ENCODE measurements around the gene THSD4.
"Not testable (repeated sequence)": the region's sequence is repeated elsewhere in the genome, so short reads cannot be mapped to it uniquely, and the experiment has no call there.

Gene THSD4

GRCh38 chr15:71723344-71723743 is 608.1 kb downstream of the THSD4 start:
- DNase-seq (ENCODE audit: low spot score): no peak

GRCh38 chr15:71725207-71725955 is 610.1 kb downstream of the THSD4 start:
- DNase-seq (ENCODE audit: low spot score): not testable (repeated sequence)

- no peak for DNase-seq (ENCODE audit: low spot score)
Measured at GRCh38 chr15:71728881-71729280, 613.6 kb downstream of the THSD4 start.

GRCh38 chr15:71729319-71729718 is 614.0 kb downstream of the THSD4 start:
- DNase-seq (ENCODE audit: low spot score): no peak

GRCh38 chr15:71730277-71731144 is 615.2 kb downstream of the THSD4 start:
- DNase-seq (ENCODE audit: low spot score): peak; percentile 66

GRCh38 chr15:71732636-71733035 is 617.4 kb downstream of the THSD4 start:
- DNase-seq (ENCODE audit: low spot score): peak; percentile 57

- no peak for DNase-seq (ENCODE audit: low spot score)
Measured at GRCh38 chr15:71733122-71733521, 617.9 kb downstream of the THSD4 start.

GRCh38 chr15:71734709-71735384 is 619.6 kb downstream of the THSD4 start:
- no peak for DNase-seq (ENCODE audit: low spot score)

GRCh38 chr15:71735385-71735757 is 620.1 kb downstream of the THSD4 start:
- DNase-seq (ENCODE audit: low spot score): no peak

GRCh38 chr15:71736286-71736947 is 621.1 kb downstream of the THSD4 start:
- no peak for DNase-seq (ENCODE audit: low spot score)

GRCh38 chr15:71737761-71738160 is 622.5 kb downstream of the THSD4 start:
- DNase-seq (ENCODE audit: low spot score): no peak

GRCh38 chr15:71739355-71739754 is 624.1 kb downstream of the THSD4 start:
- no peak for DNase-seq (ENCODE audit: low spot score)

GRCh38 chr15:71742964-71743363 is 627.7 kb downstream of the THSD4 start:
- DNase-seq (ENCODE audit: low spot score): no peak

GRCh38 chr15:71743861-71744382 is 628.7 kb downstream of the THSD4 start:
- peak; percentile 62 for DNase-seq (ENCODE audit: low spot score)

GRCh38 chr15:71746719-71747118 is 631.4 kb downstream of the THSD4 start:
- DNase-seq (ENCODE audit: low spot score): no peak

- peak; percentile 96 for DNase-seq (ENCODE audit: low spot score)
Measured at GRCh38 chr15:71747128-71748083, 632.1 kb downstream of the THSD4 start.

GRCh38 chr15:71748293-71748718 is 633.0 kb downstream of the THSD4 start:
- DNase-seq (ENCODE audit: low spot score): peak; percentile 85

GRCh38 chr15:71749500-71749899 is 634.2 kb downstream of the THSD4 start:
- no peak for DNase-seq (ENCODE audit: low spot score)

GRCh38 chr15:71752128-71752527 is 636.9 kb downstream of the THSD4 start:
- DNase-seq (ENCODE audit: low spot score): no peak

GRCh38 chr15:71752604-71753289 is 637.5 kb downstream of the THSD4 start:
- peak; percentile 97 for DNase-seq (ENCODE audit: low spot score)
